Heart left ventricle (tissue), 13 donors: Measurements from ENCODE around the gene SCRT2.

Source experiments
- POLR2A ChIP-seq, 2 donors: fragments of 450-650 bp; IDR thresholded peaks; one replicate each; pipeline ENCODE4 v1.6.1; 2017; ENCODE audit warnings: antibody characterized with exemption in 2 of 2, mild to moderate bottlenecking in 2 of 2, moderate library complexity in 2 of 2
- TF ChIP-seq, protein P1 (sequence below), 12 donors: fragments of 200-600 bp; sonication (generic) in 4 of 12; IDR thresholded peaks; one replicate each; pipeline versions ENCODE4 v1.5.0 to v1.8.0; 2018 to 2022; ENCODE audit warnings: antibody characterized with exemption in 12 of 12, mild to moderate bottlenecking in 5 of 12
- donor health status: ischemic (EF 13 %, LVEDD 7.1; RV severe dilation, severe dysfunction).
- donor health status: DM: no; HTN: yes; CAD: no.
- donor health status: DM: no; HTN: no; CAD: no.
- donor health status: ischemic (EF 25% LVEDD 6.9; RV normal size, moderate dysfunction).
- donor health status: ischemic (EF 25% LVEDD 5.7; RV mildly dilated, moderate dysfunction).
- donor health status: ischemic (EF 35%, LVEDD 5.7; RV mildly dilated, moderate dysfunction).
- donor health status: nonischemic (EF 11% LVEDD 7.7; RV severe dilation, severe dysfunction).
- donor health status: DM: yes; HTN: yes; CAD: no.
- donor health status: PGD.
- donor health status: ischemic (EF 29% LVEDD 5.4; RV normal size, mild dysfunction).
- donor health status: nonischemic (EF 23%, LVEDD 6.1; RV moderate dilation, normal function).

DNA sequence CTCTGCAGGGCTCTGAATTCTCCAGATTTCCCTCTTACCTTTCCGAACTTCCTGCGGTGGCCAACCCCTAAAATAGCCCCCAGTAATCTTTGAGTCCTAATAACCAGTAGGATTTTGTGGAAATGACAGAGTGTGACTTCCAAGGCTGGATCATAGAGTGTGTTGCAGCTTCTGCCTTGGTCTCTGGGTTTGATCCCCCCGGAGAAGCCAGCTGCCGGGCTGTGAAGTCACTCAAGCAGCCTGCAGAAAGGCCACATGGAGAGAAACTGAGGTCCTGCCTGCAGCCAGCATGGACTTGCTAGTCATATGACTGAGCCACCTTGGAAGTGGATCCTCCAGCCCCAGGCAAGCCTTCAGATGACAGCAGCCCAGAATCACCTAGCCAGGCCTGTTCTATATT lies 46.3 kb upstream of the SCRT2 start:
- TF ChIP-seq, protein P1, sequence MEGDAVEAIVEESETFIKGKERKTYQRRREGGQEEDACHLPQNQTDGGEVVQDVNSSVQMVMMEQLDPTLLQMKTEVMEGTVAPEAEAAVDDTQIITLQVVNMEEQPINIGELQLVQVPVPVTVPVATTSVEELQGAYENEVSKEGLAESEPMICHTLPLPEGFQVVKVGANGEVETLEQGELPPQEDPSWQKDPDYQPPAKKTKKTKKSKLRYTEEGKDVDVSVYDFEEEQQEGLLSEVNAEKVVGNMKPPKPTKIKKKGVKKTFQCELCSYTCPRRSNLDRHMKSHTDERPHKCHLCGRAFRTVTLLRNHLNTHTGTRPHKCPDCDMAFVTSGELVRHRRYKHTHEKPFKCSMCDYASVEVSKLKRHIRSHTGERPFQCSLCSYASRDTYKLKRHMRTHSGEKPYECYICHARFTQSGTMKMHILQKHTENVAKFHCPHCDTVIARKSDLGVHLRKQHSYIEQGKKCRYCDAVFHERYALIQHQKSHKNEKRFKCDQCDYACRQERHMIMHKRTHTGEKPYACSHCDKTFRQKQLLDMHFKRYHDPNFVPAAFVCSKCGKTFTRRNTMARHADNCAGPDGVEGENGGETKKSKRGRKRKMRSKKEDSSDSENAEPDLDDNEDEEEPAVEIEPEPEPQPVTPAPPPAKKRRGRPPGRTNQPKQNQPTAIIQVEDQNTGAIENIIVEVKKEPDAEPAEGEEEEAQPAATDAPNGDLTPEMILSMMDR (IDR thresholded peaks at IDR 0.05): no peak
- TF ChIP-seq POLR2A (IDR thresholded peaks at IDR 0.05): no peak
